Non-pigmented ciliary epithelial cell (primary cell): ENCODE measurements around the gene UBTD1.
"Not testable (repeated sequence)": the region's sequence is repeated elsewhere in the genome, so short reads cannot be mapped to it uniquely, and the experiment has no call there.

ENCODE experiments used
- DNase-seq: peaks from one replicate; pipeline ENCODE4 v3.0.0-alpha.2; 2010; ENCODE audit warnings: low read depth

UBTD1 gene

DNA sequence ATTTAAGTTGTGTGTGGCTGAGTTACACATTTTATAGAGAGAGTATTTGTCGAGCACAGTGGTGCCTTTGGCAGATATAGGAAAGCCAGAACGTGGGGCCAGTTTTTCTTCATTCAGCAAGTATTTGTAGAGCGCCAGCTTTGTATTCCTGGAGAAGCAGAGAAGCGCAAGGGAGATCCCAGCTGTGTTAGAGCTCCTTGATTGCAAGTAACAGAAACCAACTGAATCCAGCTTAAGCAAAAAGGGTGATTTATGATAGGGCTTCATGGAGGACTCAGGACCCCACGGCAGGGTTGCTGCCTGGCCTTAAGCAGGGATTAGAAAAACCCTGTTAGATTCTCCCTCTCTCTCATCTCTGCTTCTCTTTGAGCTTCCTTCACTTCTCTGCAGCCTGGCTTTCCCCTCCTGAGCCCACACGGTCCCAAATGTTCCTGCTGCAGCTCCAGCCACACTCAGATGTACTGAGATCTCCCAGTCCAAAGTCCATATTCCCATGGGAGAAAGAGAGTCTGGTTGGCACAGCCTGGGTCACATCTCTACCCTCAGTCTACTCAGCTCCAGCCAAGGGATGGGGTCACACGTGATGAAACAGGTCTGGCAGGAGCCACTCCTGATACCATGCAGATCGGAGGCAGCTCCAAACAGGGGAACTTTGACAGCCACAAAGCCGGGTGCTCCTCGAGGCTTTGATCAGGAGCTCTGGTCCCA, 16.7 kb downstream of the UBTD1 start:
- no peak for DNase-seq

DNA sequence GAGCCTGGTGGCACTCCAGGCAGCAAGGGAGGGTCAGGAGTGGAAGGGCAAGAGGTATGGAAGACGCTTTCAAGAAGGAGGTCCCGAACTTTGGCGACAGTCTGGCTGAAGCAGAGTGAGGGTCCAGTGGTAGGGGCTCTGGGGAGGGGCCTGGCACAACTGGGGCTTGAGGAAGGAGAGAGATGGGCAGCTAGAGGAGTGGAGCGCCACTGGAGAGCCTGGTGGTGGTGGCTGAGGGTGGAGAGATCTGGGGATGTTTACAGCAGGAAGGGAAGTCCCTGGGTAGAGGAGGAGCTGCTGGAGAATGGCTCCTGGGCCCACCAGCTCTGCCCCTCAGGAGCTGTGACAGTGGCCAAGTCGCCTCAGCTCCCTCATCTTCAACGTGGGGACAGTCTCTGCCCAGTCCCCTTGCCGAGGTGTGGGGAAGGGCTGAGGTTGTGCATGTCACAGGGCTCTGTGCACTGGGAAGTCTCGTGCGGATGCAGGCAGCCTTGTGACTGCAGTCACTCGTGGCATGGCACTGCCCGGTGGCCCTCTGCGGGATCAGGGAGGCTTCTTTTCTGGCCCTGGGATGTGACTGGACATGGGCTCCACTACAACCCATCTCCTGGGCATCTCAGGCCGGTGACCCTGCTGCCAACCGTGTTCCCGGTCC, 18.5 kb downstream of the UBTD1 start:
- DNase-seq, result no peak

DNA sequence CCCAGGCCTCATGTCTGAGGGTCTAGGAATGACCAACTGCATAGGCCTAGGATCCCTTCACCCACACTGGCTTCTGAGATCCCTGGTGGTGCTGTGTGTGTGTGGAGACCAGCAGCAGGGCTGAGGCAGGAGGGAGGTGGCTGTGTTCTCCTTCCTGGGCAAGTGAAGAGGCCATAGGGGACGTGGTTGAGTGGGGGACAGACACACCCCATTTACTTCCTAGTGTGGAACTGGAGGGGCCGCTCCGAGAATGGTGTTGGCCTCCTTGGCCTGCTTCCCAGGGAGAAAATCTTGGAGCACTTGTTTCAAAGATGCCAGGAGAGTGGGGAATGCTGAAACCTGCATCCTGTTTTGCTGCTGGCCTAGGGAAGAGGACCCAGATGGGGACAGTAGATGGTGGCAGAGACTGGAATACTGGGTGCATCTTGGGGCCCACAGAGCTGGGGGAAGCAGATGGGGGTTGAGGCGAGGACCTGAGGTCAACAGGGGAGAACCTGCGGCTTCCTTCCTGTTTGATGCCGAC, 19.1 kb downstream of the UBTD1 start:
- DNase-seq, result no peak

DNA sequence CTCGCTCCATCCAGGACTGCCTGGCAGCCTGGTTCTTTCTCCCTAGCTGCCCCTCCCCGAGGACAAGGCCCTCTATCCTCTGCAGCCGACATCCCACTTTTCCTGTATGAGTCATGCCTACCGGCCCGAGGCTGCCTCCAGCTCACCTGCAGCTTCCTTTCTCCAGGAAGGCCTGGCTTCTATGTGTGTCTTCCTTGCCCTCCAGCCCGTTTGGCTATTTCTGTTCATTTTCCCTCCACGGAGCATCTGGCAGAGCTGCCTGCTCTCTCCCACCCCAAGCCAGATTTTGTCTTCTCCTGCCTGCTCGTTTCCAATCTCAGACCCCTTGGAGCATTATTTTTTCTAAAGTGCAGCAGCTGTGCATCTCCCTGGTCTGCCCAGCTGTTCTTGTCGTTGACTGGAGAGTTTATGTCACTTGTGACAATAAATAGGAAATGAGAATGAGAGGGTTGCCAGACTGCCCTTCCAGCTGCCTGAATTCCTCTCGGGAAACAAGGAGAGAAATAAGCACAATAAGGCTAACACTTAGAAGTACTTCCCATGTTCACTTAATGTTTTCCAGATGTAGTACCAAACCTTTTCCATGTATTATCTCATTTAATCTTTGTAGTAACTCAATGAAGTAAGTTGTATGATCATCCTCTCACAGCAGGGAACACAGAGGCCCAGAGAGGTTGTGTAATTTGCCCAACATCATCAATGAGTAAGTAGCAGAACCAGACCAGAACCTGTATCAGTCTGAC, 19.7 kb downstream of the UBTD1 start:
- DNase-seq, result no peak

DNA sequence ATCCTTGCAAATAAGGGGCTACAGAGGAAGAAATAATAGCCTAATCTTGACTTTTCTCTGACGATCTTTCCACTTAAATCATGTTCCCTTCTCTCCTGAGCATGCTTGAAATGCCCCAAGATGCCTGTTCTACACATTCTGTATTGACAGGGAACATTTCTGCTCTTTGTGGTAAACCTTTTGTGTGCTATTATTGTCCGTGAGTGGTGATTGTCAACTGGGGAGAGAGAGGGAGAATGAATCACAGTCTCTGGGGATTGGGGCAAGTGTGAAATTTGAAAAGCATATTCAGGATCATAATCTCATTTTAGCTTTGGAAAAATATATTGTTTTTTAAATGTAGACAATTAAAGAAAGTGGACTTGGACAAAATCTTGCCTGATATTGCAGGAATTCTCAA, 20.6 kb downstream of the UBTD1 start:
- DNase-seq, result no peak

DNA sequence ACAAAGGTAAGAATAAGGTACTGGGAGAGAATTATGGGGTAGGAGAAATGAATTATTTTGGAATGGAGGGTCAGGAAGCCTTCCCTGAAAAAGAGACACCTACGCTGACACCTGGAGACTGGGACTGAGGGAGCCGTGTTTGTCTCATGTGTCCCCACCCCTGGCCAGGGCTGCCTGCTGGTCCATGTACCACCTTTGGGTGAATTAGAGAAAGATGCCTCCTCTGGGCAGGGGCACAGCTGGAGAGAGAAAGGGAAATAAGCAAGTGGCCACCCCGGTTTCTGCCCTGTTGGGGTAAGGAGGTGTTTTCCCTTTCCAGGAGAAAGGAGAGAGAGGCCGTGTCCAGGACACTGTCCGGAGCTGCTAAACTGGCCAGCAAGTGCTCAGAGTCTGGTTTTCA, 21.8 kb downstream of the UBTD1 start:
- no peak for DNase-seq

DNA sequence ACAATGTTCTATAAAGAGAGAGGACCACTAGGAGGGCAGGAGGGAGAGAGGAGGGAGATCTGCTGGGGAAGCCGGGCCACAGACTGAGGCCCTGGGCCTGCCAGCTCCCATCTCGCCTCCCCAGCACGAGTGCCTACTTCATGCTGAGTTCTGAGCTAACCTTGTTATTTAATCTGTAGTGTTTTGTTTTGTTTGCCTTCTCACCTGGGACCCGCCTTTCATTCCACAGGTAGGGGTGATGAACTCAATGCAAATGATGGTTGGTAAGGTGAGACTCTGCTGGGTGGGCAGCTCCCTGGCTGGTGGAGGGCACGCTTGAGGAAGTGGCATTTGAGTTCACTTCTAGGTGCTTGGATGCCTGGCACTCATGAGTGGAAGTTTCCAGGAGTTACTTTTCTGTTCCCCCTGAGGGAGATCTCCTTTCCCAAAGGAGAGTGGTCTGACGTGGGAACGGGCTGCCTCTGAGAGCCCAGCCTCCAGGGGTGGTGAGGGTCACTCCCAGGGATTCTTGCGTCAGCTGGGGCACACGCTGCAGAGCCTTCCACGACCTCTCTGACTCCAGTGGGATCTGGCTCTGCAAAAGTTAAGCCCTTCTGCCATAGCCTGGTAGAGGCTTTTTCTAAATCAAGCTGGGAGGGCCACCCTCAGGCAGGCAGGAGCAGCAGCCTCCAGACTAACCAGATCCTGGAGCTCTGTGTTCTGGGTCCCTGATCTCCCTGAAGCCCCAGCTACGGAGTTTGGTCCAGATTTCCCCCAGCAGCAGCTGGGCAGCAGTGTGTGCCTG, 22.4 kb downstream of the UBTD1 start:
- DNase-seq, result no peak

DNA sequence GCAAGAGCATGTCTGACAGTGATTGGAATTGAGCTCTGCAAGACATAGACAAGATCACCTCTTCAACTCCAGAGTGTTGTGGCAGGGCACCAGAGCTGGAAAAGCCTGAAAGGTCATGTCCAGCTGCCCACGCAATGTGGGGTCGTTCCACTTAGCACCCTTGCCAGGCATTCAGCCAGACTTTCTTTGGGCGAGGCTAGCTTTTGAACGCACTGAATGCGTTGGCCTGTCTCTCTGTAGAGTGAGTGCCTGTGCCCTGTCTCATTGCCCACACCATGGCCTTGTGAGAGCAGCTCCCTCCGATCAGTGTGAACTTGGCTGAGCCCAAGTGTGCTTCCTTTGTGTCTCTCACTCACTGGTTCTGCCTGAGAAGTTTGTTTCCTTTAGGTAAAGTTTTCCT, 23.3 kb downstream of the UBTD1 start:
- no peak for DNase-seq

DNA sequence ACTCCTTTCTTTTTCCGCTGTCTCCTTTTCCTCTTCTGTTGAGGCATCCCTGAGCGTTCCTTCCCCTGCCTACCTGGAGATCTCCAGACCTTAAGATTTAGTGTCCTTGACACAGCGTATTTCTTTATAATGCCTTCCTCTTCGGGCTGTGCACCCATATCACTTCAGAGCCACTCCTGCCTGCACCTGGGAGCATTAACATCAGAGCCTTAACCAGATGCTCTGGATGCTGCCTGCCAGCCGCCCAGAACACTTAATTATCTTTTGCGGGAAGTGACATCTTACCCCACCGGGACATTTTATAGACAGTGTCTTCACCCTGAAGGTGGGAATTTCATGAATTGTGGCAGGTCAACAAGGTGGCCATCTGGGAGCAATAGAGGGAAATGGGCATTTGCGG, 24.2 kb downstream of the UBTD1 start:
- no peak for DNase-seq

DNA sequence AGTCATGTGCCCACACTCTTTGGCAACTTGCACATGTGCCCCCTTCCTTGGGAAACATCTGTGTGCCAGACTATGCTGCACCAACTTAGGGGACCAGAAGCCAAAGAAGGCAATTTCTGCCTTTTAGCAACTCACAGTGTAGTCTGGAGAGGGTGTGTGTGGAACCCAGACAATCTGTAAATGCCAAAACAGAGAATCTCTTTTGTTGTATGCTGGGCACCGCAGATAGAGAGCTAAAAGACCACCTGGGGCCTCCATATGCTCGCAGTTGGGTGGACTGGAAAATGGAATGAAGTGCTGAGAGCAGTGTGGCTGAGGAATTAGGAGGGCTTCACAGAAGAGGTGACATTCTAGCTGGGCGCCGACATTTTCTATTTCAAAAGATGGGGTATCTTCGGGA, 26.4 kb downstream of the UBTD1 start:
- no peak for DNase-seq

DNA sequence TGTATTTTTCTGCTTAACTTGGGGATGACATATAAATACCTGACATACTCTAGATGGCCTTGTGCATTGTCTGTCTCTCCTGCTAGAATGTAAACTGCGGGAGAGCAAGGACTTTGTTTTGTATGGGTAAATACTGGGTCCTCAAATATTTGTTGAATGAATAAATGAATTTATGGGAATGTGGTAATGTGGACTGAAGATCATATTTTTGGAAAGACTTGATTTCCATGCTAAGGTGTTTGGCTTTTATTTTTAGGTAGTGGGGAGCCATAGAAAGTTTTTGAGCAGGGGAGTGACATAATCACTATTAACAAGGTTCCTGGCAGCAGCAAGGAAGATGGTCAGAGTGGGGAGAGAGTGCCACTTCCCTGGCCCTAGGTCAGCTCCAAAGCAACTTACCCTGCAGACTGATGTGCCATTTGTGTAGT, 27.0 kb downstream of the UBTD1 start:
- DNase-seq, result no peak

DNA sequence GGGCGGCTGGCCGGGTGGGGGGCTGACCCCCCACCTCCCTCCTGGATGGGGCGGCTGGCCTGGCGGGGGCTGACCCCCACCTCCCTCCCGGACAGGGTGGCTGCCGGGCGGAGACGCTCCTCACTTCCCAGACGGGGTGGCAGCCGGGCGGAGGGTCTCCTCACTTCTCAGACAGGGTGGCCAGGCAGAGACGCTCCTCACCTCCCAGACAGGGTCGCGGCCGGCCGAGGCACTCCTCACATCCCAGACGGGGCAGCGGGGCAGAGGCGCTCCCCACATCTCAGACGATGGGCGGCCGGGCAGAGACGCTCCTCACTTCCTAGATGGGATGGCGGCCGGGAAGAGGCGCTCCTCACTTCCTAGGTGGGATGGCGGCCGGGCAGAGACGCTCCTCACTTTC, 30.2 kb downstream of the UBTD1 start:
- not testable (repeated sequence) for DNase-seq

DNA sequence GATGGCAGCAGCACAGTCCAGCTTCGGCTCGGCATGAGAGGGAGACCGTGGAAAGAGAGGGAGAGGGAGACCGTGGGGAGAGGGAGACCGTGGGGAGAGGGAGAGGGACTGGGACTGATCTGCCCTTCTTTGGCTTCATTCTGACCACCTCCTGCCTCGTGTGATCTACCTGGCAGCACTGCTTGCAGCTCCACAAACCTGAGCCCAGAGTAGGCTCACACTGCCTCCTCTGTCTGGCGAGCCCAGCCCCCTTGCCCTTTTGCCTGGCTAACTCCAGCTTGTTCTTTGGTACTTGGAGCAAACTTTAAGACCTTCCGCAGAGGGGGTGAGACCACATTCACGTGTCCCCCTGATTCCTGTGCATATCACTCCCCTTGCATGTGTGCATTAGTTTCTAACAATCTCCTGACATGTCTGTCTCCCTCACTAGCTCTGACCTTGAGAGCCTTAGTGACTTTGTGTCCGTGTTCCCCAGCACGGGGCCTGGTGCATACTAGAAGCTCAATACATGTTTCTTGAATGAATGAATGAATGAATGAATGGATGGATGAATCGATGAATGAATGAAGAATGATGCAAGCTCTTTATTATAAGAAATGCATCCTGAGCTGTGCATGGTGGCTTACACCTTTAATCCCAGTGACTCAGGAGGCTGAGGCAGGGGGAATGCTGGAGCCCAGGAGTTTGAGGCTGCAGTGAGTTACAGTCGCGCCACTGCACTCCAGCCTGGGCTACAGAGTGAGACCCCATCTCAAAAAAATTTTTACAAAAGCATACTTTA, 31.2 kb downstream of the UBTD1 start:
- no peak for DNase-seq

DNA sequence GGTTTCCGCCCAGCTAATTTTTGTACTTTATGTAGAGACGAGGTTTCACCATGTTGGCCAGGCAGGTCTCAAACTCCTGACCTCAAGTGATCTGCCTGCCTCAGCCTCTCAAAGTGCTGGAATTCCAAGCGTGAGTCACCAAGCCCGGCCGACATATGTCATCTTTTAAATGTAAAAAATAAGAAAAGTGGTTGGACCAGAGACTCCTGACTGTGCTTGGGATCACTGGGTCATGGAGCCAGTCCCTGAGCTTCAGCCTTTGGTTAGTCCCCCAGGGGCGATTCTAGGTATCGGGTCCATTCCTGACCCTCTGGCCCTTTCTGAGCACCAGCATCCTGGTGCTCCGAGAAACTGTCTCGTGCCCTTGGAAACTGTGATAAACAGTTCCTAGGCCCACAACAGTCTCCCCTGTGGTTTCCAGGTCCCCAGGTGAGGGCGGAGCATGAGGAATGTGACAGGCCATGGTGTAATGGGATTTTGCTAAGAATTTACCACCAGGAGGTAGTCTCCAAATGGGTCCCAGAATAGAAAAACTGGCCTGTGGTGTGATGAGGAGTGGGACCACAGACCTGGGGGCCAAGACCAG, 32.8 kb downstream of the UBTD1 start:
- no peak for DNase-seq

DNA sequence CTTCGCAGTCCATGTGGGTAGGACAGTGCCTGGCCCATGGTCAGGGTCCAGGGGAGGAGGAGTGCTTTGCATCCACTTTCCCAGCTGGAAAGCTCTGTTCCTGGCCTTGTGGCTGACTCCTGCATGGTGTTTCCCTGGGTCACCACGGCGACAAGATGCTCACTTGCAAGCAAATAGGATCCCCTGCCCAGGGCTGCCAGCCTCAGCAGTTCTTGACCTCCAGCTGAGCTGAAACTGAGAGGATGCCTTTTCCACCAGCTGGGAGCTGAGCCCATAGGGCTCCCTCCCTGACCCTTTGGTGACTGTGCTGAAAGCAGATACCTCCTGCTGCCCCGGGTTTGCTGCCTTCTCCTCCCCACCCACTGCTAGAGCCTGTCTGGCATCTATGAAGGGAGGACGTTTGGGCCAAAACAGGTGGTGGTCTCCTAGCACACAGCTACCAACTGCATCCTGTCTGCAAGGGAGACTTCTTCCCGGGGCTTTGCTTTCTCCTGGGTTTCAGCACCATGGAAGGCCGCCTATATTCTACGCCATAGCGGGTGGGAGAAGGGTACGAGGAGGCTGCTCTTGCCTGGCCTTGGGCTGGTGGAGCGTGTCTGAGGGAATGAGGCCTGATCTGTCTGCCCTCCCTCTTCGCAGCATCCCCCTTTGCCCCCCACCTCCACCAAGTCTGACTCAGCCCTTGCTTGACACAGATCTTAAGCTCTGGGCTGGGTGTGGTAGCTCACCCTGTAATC, 34.4 kb downstream of the UBTD1 start:
- DNase-seq, result no peak

DNA sequence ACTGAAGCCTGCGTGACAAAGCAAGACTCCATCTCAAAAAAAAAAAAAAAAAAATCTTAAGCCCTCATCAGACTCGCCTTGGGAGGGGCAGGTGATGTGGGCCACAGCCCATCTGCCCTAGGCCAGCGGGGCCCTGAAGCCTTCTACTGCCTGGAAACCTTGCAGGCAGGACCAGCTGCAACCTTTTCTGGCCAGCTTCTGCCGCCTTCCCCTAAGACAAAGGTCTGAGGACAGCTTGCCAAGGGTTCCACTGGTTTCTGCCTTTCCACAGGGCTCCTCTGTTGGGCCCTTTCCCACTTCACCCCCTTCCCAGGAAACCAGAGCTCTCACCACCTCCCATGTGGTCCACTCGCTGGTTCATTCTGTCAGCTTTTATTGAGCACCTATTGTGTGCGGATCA, 35.2 kb downstream of the UBTD1 start:
- no peak for DNase-seq

DNA sequence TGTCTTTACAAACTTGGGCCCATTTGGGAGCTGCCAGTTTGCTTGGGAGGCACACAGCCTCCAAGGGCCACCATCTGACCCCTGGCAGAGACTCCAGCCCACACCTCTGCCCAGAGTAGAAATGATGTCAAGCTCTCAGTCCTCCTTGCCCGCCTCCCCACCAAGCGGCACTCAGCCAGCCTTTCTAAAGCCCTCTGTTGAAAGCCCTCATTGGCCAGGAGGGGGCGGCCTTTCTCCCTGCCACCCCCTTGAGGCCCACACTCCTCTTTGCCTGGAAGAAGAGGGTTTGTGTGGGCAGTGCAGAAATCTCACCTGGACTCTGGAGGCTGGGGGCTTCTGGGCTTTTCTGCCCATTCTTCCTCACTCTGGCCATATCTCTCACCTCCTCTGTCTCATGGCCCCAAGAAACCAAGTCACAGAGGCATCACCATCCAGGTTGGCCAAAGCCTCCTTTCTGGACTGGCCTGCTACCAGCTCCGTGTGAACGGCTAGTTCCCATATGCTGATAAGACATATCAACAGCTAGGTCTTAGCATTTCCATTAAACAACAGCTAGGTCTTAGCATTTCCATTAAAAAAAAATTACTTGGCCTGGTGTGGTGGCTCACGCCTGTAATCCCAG, 36.1 kb downstream of the UBTD1 start:
- no peak for DNase-seq

DNA sequence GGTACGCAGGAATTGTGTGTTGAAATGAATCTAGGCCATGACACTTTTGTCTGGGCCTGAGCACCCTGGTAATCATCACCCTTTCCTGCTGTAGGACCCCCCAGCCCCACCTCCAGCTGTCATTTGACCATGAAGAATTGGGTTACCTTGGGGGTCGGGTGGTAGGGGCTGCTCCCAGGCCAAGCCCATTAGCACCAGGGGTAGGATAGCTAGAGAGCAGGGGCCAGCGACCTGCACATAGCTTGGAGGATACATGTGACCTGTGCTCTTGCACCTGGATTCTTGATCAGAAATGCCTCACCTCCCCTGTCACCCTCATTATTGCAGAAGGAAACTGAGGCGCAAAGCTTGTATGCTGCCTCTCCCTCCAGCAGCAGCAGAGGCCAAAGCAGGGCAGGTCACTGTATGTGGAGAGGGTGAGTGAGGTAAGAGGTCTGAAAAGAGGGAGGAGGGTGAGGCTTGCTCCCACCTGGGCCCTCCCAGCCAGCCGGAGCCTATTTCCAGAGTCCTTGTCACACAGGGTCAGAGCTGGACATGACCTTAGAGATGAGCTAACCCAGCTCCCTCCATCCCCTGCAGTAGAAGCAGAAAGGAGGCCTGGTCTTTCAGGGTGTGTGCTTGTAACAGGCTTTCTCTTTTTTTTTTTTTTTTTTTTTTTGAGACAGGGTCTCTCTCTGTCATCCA, 38.6 kb downstream of the UBTD1 start:
- no peak for DNase-seq

DNA sequence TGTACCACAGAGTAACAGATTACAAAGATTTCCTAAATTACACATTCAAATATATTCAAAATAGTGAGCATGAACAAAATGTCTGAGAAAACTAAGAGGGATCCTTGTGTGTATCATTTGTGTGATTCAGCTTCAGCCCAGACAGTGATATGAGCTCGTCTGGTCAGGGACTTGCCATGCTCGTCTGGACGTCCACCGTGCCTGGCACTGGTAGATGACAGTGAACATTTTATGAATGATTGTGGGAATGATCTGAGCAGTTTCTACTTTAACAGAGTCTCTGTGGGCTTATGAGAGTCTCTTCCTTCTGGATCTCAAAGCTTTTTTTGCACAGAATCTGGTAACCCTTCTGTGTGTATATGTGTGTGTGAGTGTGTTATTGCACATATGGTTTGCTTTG, 39.7 kb downstream of the UBTD1 start:
- no peak for DNase-seq
